ENCODE results near the gene FURIN.
"Not testable (repeated sequence)": the region's sequence is repeated elsewhere in the genome, so short reads cannot be mapped to it uniquely, and the experiment has no call there.

Gene FURIN

DNA sequence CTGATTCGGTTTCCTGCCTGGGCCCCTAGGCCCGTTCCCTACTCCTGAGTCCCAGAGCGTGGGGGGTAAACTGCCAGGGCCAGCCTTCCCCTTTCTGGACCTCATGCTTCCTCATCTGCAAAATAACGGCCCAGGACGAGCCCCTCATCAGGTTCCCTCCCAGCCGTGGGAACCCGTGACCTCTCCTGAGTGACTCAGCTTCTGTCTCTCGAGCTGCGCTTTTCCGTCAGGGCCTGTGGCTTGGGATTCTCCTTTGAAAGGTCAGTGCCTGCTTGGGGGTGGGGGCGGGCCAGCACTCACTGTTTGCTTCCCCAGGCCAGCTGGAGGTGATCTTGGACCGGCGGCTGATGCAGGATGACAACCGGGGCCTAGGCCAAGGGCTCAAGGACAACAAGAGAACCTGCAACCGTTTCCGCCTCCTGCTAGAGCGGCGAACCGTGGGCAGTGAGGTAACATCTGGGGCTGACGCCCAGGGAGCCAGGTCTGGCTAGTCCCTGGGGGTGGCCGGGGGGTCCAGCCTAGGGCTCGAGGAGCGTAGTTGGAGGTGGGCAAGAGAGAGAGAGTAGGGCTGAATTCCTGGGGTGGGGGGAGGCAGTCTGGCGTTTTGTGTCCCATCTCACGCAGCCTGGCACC, 47.5 kb downstream of the FURIN start:
- DNase-seq = no peak

DNA sequence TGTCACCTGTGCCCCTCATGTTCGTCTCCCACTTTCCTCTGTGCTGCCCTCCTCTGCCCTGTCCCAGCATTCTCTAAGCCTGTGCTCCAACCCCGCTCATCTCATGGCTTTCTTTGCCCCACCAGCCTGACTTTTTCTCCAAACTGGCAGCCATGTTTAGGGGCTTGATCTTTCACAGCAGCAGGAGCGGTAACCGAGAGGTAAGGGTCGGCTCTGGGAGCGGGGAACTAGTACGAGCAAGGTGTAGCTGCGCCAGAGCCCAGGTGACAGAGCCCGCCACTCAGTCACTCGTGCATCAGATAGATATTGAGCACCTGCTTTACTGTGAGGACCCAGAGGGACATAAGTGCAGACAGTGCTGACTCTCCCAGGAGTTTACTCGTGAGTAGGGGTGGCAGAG, 48.1 kb downstream of the FURIN start:
- DNase-seq = no peak

DNA sequence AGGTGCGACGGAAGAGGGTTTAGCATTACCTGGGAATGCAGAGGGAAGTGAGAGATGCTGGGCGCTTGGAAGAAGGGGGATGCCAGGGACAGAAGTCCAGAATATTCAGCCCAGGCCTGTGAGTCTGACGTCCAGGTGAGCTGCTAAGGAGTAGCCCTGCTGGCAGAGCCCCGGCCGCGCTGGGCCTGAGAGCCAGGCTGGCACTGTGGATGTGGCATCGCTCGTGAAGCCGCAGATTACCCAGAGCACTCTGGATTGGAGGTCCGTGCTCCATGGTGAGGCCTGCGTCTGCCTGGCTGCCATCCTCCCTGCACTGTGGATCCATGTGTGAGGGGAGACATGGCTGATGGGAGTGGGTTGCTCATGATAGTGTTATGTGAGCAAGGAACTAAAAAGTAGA, 49.2 kb downstream of the FURIN start:
- no peak for DNase-seq

DNA sequence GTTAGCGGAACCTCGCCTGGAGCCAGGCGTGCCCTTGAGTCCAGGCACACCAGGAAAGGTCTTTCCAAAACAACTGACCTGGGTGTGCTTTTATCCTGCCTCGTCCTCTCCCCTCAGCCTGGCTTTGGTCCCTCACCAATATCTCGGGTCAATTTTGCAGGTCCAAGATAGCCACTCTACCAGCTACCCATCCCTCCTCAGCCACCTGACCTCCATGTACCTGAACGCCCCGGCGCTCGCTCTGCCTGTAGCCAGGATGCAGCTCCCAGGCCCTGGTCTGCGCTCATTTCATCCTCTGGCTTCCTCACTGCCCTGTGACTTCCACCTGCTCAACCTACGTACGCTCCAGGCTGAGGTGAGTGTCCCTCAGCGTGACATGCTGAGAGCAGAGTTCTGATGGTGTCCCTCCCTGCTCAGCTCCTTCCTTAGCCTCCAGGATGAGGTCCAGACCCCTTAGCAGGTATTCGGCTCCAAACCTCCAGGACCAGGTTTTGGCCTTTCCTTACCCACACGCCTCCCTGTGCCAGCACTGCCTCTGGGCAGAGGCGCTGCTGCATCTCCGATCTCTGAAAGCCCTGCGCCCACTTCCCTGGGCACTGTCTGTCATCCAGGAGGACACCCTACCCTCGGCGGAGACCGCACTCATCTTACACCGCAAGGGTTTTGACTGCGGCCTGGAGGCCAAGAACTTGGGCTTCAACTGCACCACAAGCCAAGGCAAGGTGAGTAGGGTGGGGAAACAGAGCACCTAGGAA, 49.8 kb downstream of the FURIN start:
- DNase-seq = no peak

DNA sequence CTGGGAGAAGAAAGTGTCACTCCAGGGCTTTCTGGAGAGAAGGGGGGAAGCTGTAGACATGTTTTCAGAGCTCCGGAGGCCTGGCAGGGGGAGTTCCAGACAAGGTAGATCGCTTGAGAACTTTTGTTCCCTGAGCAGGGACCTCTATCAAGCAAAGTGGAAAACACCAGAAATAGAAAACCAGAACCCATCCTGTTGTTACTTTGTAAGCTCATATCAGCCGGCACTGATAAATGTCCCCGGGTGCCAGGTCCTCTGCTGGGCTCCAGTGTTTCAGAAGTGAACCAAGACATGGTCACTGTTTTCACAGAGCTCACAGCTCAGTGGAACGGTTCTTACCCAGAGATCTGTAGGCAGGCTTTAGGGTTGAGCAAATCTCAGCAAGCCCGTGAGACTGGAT, 50.4 kb downstream of the FURIN start:
- DNase-seq = no peak

DNA sequence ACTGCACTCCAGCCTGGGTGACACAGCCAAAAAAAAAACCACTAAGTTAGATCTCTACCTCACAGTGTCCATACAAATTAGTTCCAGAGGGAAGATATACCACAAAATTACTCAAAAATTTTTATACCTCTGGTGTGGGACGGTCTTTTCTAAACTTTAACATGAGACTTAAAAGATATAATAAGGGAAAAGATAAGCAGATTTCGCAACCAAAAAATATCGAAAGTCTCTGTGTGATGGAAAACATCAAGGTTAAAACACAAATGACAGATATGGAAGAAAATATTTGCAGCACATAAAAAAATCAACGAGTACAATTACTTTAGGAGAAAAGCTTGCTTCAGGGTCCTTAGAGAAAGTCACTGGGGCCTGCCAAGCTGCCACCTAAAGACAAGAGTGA, 53.5 kb downstream of the FURIN start:
- DNase-seq = no peak

DNA sequence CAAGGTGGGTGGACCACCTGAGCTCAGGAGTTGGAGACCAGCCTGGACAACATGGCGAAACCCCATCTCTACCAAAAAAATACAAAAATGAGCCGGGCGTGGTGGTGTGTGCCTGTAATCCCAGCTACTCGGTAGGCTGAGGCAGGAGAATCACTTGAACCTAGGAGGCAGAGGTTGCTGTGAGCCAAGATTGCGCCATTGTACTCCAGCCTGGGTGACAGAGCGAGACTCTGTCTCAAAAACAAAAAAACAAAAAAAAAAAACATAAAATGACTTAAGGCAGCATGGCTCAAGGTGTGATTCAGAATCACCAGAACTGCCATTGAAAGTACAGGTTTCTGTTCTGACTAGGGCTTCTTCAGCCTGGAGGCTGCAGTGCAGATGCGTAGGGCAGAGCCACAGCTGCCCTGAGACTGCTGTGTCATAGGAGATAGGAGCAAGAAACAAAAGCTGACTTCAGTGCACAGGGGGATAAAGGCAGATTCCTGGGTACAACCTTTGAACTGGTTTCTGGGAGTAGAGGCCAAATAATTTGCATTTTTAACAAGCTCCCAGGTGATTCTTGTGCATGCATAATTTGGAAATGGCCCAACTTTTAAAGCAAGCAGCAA, 54.4 kb downstream of the FURIN start:
- not testable (repeated sequence) for DNase-seq

DNA sequence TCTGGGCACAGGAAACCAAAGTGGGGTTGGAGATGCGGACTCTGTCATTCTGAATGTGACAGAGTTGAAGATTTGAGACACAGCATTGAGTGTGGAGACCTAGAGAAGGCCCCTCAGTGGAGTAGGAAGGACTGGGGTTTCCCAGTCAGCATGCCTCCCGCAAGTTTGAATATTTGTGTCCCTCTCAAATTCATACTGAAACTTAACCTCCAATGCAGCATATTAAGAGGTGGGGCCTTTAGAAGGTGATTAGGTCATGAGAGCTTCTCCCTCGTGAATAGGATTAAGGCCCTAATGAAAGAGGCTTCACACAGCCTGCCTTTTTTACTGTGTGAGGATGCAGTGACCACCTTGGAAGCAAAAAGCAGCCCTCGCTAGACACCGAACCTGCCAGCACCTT, 56.0 kb downstream of the FURIN start:
- DNase-seq = no peak

DNA sequence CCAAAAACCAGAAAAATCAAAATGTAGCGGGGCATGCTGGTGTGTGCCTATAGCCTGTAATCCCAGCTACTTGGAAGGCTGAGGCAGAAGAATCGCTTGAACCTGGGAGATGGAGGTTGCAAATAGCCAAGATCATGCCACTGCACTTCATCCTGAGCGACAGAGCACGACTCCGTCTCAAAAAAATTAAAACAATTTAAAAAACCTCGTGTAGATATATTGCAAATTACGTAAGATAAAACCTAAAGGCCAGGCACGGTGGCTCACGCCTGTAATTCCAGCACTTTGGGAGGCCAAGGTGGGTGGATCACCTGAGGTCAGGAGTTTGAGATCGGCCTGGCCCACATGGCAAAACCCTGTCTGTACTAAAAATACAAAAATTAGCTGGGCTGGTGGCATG, 58.4 kb downstream of the FURIN start:
- DNase-seq = not testable (repeated sequence)

DNA sequence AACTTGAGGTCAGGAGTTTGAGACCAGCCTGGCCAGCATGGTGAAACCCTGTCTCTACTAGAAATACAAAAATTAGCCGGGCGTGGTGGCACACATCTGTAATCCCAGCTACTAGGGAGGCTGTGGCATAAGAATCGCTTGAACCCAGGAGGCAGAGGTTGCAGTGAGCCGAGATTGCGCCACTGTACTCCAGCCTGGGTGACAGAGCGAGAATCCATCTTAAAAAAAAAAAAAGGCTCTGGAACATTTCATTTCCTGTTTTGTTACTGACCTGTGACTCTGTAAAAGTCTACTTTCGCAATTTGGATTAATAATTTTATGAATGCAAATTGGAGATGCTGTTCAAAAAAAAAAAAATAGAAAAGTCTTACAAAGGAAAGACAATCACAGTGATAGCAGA, 59.7 kb downstream of the FURIN start:
- not testable (repeated sequence) for DNase-seq

DNA sequence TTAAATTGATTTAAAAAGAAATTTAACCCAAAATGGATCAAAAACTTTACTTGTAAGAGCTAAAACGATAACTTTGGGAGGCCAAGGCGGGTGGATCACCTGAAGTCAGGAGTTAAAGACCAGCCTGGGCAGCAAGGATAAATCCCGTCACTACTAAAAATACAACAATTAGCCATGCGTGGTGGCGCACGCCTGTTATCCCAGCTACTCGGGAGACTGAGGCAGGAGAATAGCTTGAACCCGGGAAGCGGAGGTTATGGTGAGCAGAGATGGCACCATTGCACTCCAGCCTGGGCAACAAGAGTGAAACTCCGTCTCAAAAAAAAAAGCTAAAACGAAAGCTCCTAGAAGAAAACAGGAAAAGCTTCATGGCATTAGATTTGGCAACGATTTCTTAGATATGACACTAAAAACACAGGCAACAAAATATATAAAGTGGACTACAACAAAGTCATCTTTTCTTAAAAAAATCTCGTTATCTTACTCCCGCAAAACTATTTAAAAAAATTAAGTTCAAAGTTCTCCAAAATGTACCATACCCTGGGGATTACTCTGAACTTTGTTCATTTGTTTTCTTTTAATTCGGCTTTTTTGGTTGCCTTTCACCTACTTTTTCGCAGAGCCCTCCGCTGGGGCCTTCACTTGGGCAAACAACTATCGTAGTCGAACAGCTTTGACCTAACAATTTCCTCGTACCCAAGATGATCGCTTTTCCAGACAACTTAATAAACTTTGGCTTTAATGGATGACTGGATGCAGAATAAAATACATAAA, 61.0 kb downstream of the FURIN start:
- no peak for DNase-seq

DNA sequence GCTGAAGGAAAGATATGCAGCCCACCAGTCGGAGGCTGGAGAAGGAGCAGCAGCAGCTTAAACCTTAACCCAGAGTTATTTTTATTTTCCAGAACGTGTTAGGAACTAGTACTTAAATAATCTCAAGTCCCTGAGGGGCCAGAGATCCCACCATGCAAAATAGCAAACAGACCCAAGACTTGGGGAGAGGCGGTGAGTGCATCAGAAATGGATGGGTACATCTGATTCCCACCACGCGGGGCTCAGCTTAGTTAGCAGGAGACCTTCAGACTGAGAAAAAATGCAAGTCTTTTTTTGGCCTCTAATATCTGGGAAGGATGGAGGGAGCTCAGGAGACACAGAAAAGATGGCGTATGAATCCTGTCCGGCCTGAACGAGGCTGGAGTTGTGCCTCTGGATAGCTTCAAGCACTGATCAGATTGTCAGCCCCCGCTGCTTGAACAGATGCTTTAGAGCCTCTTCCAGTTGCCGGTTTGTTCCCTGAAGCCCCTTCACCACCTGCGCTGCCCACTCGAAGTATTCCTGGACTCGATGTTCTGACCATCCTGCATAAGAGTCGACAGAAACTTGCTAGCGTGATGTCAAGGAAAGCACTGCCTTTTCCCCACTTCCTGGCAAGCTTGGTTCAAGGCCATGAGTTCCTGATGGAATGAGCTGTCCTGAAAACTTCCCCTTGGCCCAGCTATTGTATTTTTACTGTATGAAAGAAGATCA, 62.6 kb downstream of the FURIN start:
- peak; percentile 16 for DNase-seq

DNA sequence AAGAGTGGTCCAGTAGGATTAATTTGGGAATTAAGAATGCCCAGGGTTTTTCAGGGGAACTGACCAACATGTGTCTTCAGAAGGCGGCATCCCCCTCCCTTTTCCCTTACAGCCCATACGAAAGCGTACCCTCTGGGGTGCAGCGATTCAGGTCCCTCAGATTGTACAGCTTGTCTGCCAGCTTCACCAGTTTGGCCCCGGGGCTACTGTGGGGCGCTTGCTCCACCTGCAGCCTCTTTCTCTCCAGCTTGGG, 63.1 kb downstream of the FURIN start:
- DNase-seq = no peak

DNA sequence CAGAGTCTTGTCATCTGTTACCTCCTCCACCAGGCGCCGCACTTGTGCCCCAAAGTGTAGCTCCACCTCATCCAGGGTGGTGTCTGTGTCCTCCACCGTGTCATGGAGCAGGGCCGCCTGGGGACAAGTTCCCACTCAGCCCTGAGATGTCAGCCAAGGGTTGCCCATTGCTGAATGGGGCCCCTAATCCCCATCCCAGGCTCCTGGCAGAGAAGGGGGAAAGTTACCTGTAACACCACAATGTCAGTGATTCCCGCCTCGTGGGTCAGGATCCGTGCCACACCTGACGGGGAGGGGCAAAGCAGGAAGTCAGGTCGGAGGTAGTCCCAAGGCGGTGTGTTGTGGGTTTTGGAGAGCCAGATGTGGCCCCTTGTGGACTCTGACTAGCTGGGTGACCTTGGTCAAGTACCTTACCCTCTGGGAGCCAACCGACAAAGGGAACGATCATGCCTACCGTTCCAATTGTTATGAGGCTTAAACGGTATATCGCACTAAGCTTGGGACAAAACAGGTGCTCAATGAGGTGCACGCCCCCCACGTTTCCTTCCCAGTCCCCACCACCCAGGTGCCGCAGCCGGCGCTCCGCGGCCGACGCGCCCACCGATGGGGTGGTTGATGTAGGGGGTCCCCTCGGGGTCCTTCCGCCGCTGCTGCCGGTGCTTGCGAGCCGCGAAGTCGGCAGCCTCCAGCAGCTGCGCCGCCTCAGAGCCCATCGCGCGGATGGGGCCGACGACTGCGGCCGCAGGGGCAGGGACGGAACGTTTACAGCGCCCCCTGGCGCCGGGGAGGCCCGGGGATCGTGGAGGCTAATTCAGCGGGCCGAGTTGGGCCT, 63.7 kb downstream of the FURIN start, which contains the start of gene HDDC3:
Gene HDDC3 (minus strand): TSS at position 722 of the 832 bp plus-strand sequence. CDS start 9 bp downstream, at position 713.
- DNase-seq = peak; percentile 87

DNA sequence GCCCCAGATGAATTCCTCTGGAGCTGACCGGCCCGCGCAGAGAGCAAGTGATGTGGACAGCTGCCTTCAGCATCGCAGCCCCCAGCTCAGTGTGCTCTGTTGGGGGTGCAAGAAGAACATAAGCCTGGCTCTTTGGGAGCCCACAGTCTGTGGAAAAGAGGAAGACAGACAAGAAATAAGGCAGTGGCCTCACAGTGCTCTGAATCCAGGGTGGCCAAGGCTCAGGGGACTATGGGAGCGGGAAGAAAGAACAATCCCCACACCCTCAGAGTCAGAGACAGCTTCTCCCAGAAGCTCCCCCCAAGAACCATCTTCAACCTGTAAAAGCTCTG, 64.2 kb downstream of the FURIN start:
- no peak for DNase-seq
